MM.1S (cell line): ENCODE data around the gene BTBD16.

ENCODE experiments used
- DNase-seq: peaks from one replicate; pipeline ENCODE4 v3.0.0-alpha.2; 2015
- H2AFZ ChIP-seq: fragments of 300-600 bp; sonication (generic); 2 replicates; pipeline ENCODE4 v1.6.0; 2016; ENCODE audit warnings: antibody characterized with exemption, low read length
- H3F3A ChIP-seq: fragments of 300-600 bp; sonication (generic); 2 replicates; pipeline ENCODE4 v1.6.1; 2016; ENCODE audit warnings: mild to moderate bottlenecking, antibody characterized with exemption, low read length, moderate library complexity, mixed read lengths; ENCODE audit not compliant: insufficient read depth
- H3K27ac ChIP-seq: fragments of 300-600 bp; sonication (generic); 2 replicates; pipeline ENCODE4 v1.5.1; 2016; ENCODE audit warnings: mild to moderate bottlenecking, low read length
- H3K27me3 ChIP-seq: fragments of 300-600 bp; sonication (generic); replicated peaks from 2 replicates; pipeline ENCODE4 v1.6.0; 2016; ENCODE audit warnings: low read length; ENCODE audit not compliant: insufficient read depth
- H3K36me3 ChIP-seq: fragments of 300-600 bp; sonication (generic); replicated peaks from 2 replicates; pipeline ENCODE4 v1.6.1; 2016; ENCODE audit warnings: mild to moderate bottlenecking, low read length, mixed read lengths; ENCODE audit not compliant: insufficient read depth
- H3K4me1 ChIP-seq: fragments of 300-600 bp; sonication (generic); 2 replicates; pipeline ENCODE4 v1.6.1; 2016; ENCODE audit warnings: low read length, mixed read lengths
- H3K4me2 ChIP-seq: fragments of 300-600 bp; sonication (generic); 2 replicates; pipeline ENCODE4 v1.6.0; 2016; ENCODE audit warnings: low read depth, low read length
- H3K4me3 ChIP-seq: fragments of 300-600 bp; sonication (generic); 2 replicates; pipeline ENCODE4 v1.5.1; 2016; ENCODE audit warnings: low read length, mixed read lengths
- H3K79me2 ChIP-seq: fragments of 300-600 bp; sonication (generic); 2 replicates; pipeline ENCODE4 v1.6.1; 2016; ENCODE audit warnings: mixed run types, low read length, mixed read lengths
- H3K9ac ChIP-seq: fragments of 300-600 bp; sonication (generic); 2 replicates; pipeline ENCODE4 v1.6.1; 2016; ENCODE audit warnings: low read length, mixed read lengths
- H3K9me2 ChIP-seq: fragments of 300-600 bp; sonication (generic); replicated peaks from 2 replicates; pipeline ENCODE4 v1.6.1; 2016; ENCODE audit warnings: mild to moderate bottlenecking, low read length, mixed read lengths; ENCODE audit not compliant: insufficient read depth
- H3K9me3 ChIP-seq: fragments of 300-600 bp; sonication (generic); replicated peaks from 2 replicates; pipeline ENCODE4 v1.6.1; 2016; ENCODE audit warnings: mild to moderate bottlenecking, low read length, mixed read lengths; ENCODE audit not compliant: insufficient read depth
- H4K20me1 ChIP-seq: fragments of 300-600 bp; sonication (generic); 2 replicates; pipeline ENCODE4 v1.6.1; 2016; ENCODE audit warnings: mild to moderate bottlenecking, low read length, moderate library complexity, mixed read lengths; ENCODE audit not compliant: insufficient read depth
- CTCF ChIP-seq: fragments of 300-600 bp; sonication (generic); IDR thresholded peaks from 2 replicates; pipeline ENCODE4 v1.5.1; 2016; ENCODE audit warnings: antibody characterized with exemption, low read length, mixed read lengths
- EZH2 ChIP-seq: fragments of 300-600 bp; sonication (generic); optimal IDR thresholded peaks from 2 replicates; pipeline ENCODE3; 2017; ENCODE audit warnings: low read depth, mild to moderate bottlenecking, antibody characterized with exemption, low read length, mixed read lengths
- EZH2phosphoT487 ChIP-seq: fragments of 300-600 bp; sonication (generic); IDR thresholded peaks from 2 replicates; pipeline ENCODE4 v1.6.1; 2018; ENCODE audit warnings: antibody characterized with exemption, low read length

Gene BTBD16

GRCh38 chr10:122259075-122259466, 12.0 kb upstream of the BTBD16 start:
- Histone ChIP-seq H3K27ac (no peak overlapping the region), H3K4me2 (no peak overlapping the region), H3K4me1 (no peaks in the 10 kb centered on the region), H3K9me3 (no peaks in the 10 kb centered on the region), H4K20me1 (no peaks in the 10 kb centered on the region), H3K79me2 (no peaks in the 10 kb centered on the region), H3K9me2 (no peaks in the 10 kb centered on the region), H3F3A (no peaks in the 10 kb centered on the region), H3K36me3 (no peaks in the 10 kb centered on the region), H3K27me3 (no peaks in the 10 kb centered on the region), H3K9ac (no peak overlapping the region), H2AFZ (no peak overlapping the region), H3K4me3 (no peak overlapping the region)
- DNase-seq: no peak
- TF ChIP-seq CTCF: no peak
- no peak for TF ChIP-seq EZH2
- no peak for TF ChIP-seq EZH2phosphoT487

GRCh38 chr10:122261584-122261983, 9.5 kb upstream of the BTBD16 start:
- H3F3A ChIP-seq: no peaks in the 10 kb centered on the region
- H3K4me3 ChIP-seq: no peak overlapping the region
- H4K20me1 ChIP-seq: no peaks in the 10 kb centered on the region
- no peak for DNase-seq
- H3K36me3 ChIP-seq: no peaks in the 10 kb centered on the region
- no peaks in the 10 kb centered on the region for H3K79me2 ChIP-seq
- H3K9me2 ChIP-seq: no peaks in the 10 kb centered on the region
- H3K4me2 ChIP-seq: no peak overlapping the region
- no peak overlapping the region for H2AFZ ChIP-seq
- no peak overlapping the region for H3K9ac ChIP-seq
- H3K27ac ChIP-seq: no peak overlapping the region
- no peaks in the 10 kb centered on the region for H3K27me3 ChIP-seq
- no peak for TF ChIP-seq EZH2
- no peak for TF ChIP-seq CTCF
- no peak for TF ChIP-seq EZH2phosphoT487
- no peaks in the 10 kb centered on the region for H3K9me3 ChIP-seq
- H3K4me1 ChIP-seq: no peaks in the 10 kb centered on the region

GRCh38 chr10:122263971-122264370, 7.1 kb upstream of the BTBD16 start:
- Histone ChIP-seq H3K36me3 (no peaks in the 10 kb centered on the region), H3K9ac (no peak overlapping the region), H3K4me2 (no peak overlapping the region), H3K27ac (no peak overlapping the region), H3K4me1 (no peaks in the 10 kb centered on the region), H3F3A (no peaks in the 10 kb centered on the region), H3K4me3 (no peak overlapping the region), H3K9me3 (no peaks in the 10 kb centered on the region), H3K27me3 (no peaks in the 10 kb centered on the region), H3K79me2 (no peaks in the 10 kb centered on the region), H4K20me1 (no peaks in the 10 kb centered on the region), H3K9me2 (no peaks in the 10 kb centered on the region), H2AFZ (no peak overlapping the region)
- no peak for TF ChIP-seq CTCF
- TF ChIP-seq EZH2: no peak
- TF ChIP-seq EZH2phosphoT487: no peak
- no peak for DNase-seq
